Heart left ventricle (tissue), 13 donors: ENCODE data around the gene TMBIM4.

ENCODE experiments used
- CTCF ChIP-seq, 12 donors: fragments of 200-600 bp; sonication (generic) in 4 of 12; IDR thresholded peaks; one replicate each; pipeline versions ENCODE4 v1.5.0 to v1.8.0; 2018 to 2022; ENCODE audit warnings: antibody characterized with exemption in 12 of 12, mild to moderate bottlenecking in 5 of 12
- POLR2A ChIP-seq, 2 donors: fragments of 450-650 bp; IDR thresholded peaks; one replicate each; pipeline ENCODE4 v1.6.1; 2017; ENCODE audit warnings: antibody characterized with exemption in 2 of 2, mild to moderate bottlenecking in 2 of 2, moderate library complexity in 2 of 2
- donor health status: ischemic (EF 13 %, LVEDD 7.1; RV severe dilation, severe dysfunction).
- donor health status: DM: no; HTN: yes; CAD: no.
- donor health status: DM: no; HTN: no; CAD: no.
- donor health status: ischemic (EF 25% LVEDD 6.9; RV normal size, moderate dysfunction).
- donor health status: ischemic (EF 25% LVEDD 5.7; RV mildly dilated, moderate dysfunction).
- donor health status: ischemic (EF 35%, LVEDD 5.7; RV mildly dilated, moderate dysfunction).
- donor health status: nonischemic (EF 11% LVEDD 7.7; RV severe dilation, severe dysfunction).
- donor health status: DM: yes; HTN: yes; CAD: no.
- donor health status: PGD.
- donor health status: ischemic (EF 29% LVEDD 5.4; RV normal size, mild dysfunction).
- donor health status: nonischemic (EF 23%, LVEDD 6.1; RV moderate dilation, normal function).

- peak; percentile 56 to 85 (median 77) for TF ChIP-seq CTCF (IDR thresholded peaks at IDR 0.05)
- no peak for TF ChIP-seq POLR2A (IDR thresholded peaks at IDR 0.05)
Measured at GRCh38 chr12:66087365-66087943, 82.3 kb downstream of the TMBIM4 start.
